Esophagus squamous epithelium (tissue), 5 donors: ENCODE measurements around the gene AKR1A1. TPM values are rescaled to one million over a fixed set of nuclear protein-coding genes. Genes with fewer than 3 reads are reported as not detected.

Source experiments
- DNase-seq: peaks from one replicate; lab custom pipeline; 2025; lab: John Stamatoyannopoulos, UW
- H3K27ac ChIP-seq, 4 donors: fragments of 200-600 bp; sonication (generic); one replicate each; pipeline ENCODE4 v1.5.1; 2016 to 2019; ENCODE audit warnings: mild to moderate bottlenecking in 1 of 4
- H3K27me3 ChIP-seq, 4 donors: fragments of 200-600 bp; sonication (generic); 1 replicate in 3 of 4; 2 replicates in 1 of 4; pipeline versions ENCODE4 v1.5.1 to v1.6.0; 2017 to 2021; ENCODE audit warnings: antibody characterized with exemption in 1 of 4
- H3K36me3 ChIP-seq, 3 donors: fragments of 200-600 bp; sonication (generic); one replicate each; pipeline ENCODE4 v1.5.1; 2016 to 2019
- H3K4me1 ChIP-seq, 3 donors: fragments of 200-600 bp; sonication (generic); one replicate each; pipeline ENCODE4 v1.5.1; 2017 to 2019
- H3K4me3 ChIP-seq, 4 donors: fragments of 200-600 bp; sonication (generic); 1 replicate in 3 of 4; 2 replicates in 1 of 4; pipeline ENCODE4 v1.5.1; 2016 to 2019; ENCODE audit warnings: mild to moderate bottlenecking in 2 of 4, moderate library complexity in 1 of 4
- H3K9me3 ChIP-seq, 3 donors: fragments of 200-600 bp; sonication (generic); one replicate each; pipeline ENCODE4 v1.5.1; 2016 to 2019
- CTCF ChIP-seq, 6 experiments: fragments of 450-650 bp in 4 of 6; fragments of 200-600 bp in 2 of 6; sonication (generic) in 2 of 6; IDR thresholded peaks; one replicate each; pipeline ENCODE4 v1.5.1; 2016 to 2019; ENCODE audit warnings: antibody characterized with exemption in 6 of 6, mild to moderate bottlenecking in 4 of 6, moderate library complexity in 4 of 6
- POLR2A ChIP-seq, 4 donors: fragments of 450-650 bp; IDR thresholded peaks; one replicate each; pipeline ENCODE4 v1.6.1; 2017; ENCODE audit warnings: antibody characterized with exemption in 4 of 4, mild to moderate bottlenecking in 4 of 4, moderate library complexity in 3 of 4
- WGBS, 2 donors: methylation state at CpG; one replicate each; pipeline ENCODE4 v1.1.5; 2018; 5-methylcytosine and 5-hydroxymethylcytosine counted together
- intact Hi-C: fragments of 100-400 bp; cut with DNase I; formaldehyde crosslinking; loops from one replicate; pipeline ENCODE4 v1.15.0; 2022
- total RNA-seq, 4 donors: library from RNA; depleted of rRNA; stranded (reverse); fragments of >200 nt; gene quantifications; one replicate each; pipeline ENCODE4 v1.1.0, GENCODE V29; 2016
- donor health status: DM: yes; HTN: yes; CAD: no.

AKR1A1 gene
- total RNA-seq, 4 donors from 2014 or later = 122 to 164 (median 146) TPM

GRCh38 chr1:45543581-45544417, 6.8 kb upstream of the AKR1A1 start:
- Histone ChIP-seq H3K4me3 (peak overlapping the region in 1 of 4 donors; percentile 0), H3K27ac (peak overlapping the region in 3 of 4 donors; percentile 1 to 63 (median 7)), H3K27me3 (no peaks in the 10 kb centered on the region), H3K9me3 (no peaks in the 10 kb centered on the region), H3K4me1 (peaks cover 0 to 18% (median 7%) of the 10 kb centered on the region in 3 donors), H3K36me3 (no peaks in the 10 kb centered on the region)
- TF ChIP-seq POLR2A (IDR thresholded peaks at IDR 0.05) = no peak
- no peak for TF ChIP-seq CTCF (IDR thresholded peaks at IDR 0.05)
- intact Hi-C loops = no loop called here
- peak; percentile 32 for DNase-seq
- WGBS, 2 donors = 49 to 50% methylated on average over 8 of the region's 8 CpGs

- Histone ChIP-seq H3K36me3 (no peaks in the 10 kb centered on the region), H3K4me3 (no peak overlapping the region), H3K27ac (peak overlapping the region in 1 of 4 donors; percentile 38), H3K27me3 (no peaks in the 10 kb centered on the region), H3K9me3 (no peaks in the 10 kb centered on the region), H3K4me1 (peaks cover 0 to 18% (median 7%) of the 10 kb centered on the region in 3 donors)
- 74% methylated on average over 4 of the region's 4 CpGs for WGBS, 2 donors
- no peak for TF ChIP-seq CTCF (IDR thresholded peaks at IDR 0.05)
- no peak for TF ChIP-seq POLR2A (IDR thresholded peaks at IDR 0.05)
- DNase-seq = no peak
- intact Hi-C loops = no loop called here
These were observed 6.1 kb upstream of the AKR1A1 start for GRCh38 chr1:45544530-45544929.

GRCh38 chr1:45545019-45545493, 5.6 kb upstream of the AKR1A1 start:
- peaks cover 0 to 21% (median 9%) of the 10 kb centered on the region in 3 donors for H3K4me1 ChIP-seq
- DNase-seq = no peak
- H3K27ac ChIP-seq = peak overlapping the region in 2 of 4 donors; percentile 17 to 38
- TF ChIP-seq POLR2A (IDR thresholded peaks at IDR 0.05) = no peak
- no peak for TF ChIP-seq CTCF (IDR thresholded peaks at IDR 0.05)
- H3K4me3 ChIP-seq = no peak overlapping the region
- no peaks in the 10 kb centered on the region for H3K27me3 ChIP-seq
- no peaks in the 10 kb centered on the region for H3K9me3 ChIP-seq
- intact Hi-C loops = no loop called here
- WGBS, 2 donors = 35 to 58% methylated on average over 6 of the region's 6 CpGs
- no peaks in the 10 kb centered on the region for H3K36me3 ChIP-seq

GRCh38 chr1:45545553-45546310, 4.9 kb upstream of the AKR1A1 start:
- no peak for DNase-seq
- Histone ChIP-seq H3K27ac (peak overlapping the region in 1 of 4 donors; percentile 17), H3K36me3 (no peaks in the 10 kb centered on the region), H3K4me3 (no peak overlapping the region), H3K27me3 (no peaks in the 10 kb centered on the region), H3K4me1 (peaks cover 0 to 24% (median 13%) of the 10 kb centered on the region in 3 donors), H3K9me3 (no peaks in the 10 kb centered on the region)
- 85 to 92% methylated on average over 6 to 7 of the region's 7 CpGs for WGBS, 2 donors
- TF ChIP-seq CTCF (IDR thresholded peaks at IDR 0.05) (no peak), POLR2A (IDR thresholded peaks at IDR 0.05) (no peak)
- intact Hi-C loops = no loop called here
